ENCODE measurements around the gene PDZRN3.
A peak's percentile ranks its signal among the peaks of the same experiment; 100 is the strongest.

Gene PDZRN3

GRCh38 chr3:73520931-73521461 lies 103.7 kb downstream of the PDZRN3 start:
- DNase-seq (ENCODE audit: low read depth in 3 of 3): no peak

GRCh38 chr3:73516631-73517030 lies 108.1 kb downstream of the PDZRN3 start:
- DNase-seq (ENCODE audit: low read depth in 3 of 3): no peak

- no peak for DNase-seq (ENCODE audit: low read depth in 3 of 3)
These were observed 111.5 kb downstream of the PDZRN3 start for GRCh38 chr3:73513260-73513659.

- no peak for DNase-seq (ENCODE audit: low read depth in 3 of 3)
These were observed 112.9 kb downstream of the PDZRN3 start for GRCh38 chr3:73511571-73512525.

- no peak for DNase-seq (ENCODE audit: low read depth in 3 of 3)
These were observed 114.0 kb downstream of the PDZRN3 start for GRCh38 chr3:73510784-73511183.

GRCh38 chr3:73510334-73510733 lies 114.4 kb downstream of the PDZRN3 start:
- no peak for DNase-seq (ENCODE audit: low read depth in 3 of 3)

GRCh38 chr3:73509816-73510215 lies 114.9 kb downstream of the PDZRN3 start:
- DNase-seq (ENCODE audit: low read depth in 3 of 3): no peak

GRCh38 chr3:73509066-73509465 lies 115.7 kb downstream of the PDZRN3 start:
- no peak for DNase-seq (ENCODE audit: low read depth in 3 of 3)

GRCh38 chr3:73508330-73508954 lies 116.3 kb downstream of the PDZRN3 start:
- peak in 1 of 3 donors; percentile 22 for DNase-seq (ENCODE audit: low read depth in 3 of 3)

- no peak for DNase-seq (ENCODE audit: low read depth in 3 of 3)
These were observed 119.9 kb downstream of the PDZRN3 start for GRCh38 chr3:73504852-73505251.

- no peak for DNase-seq (ENCODE audit: low read depth in 3 of 3)
These were observed 120.5 kb downstream of the PDZRN3 start for GRCh38 chr3:73504239-73504638.

GRCh38 chr3:73503781-73504180 lies 121.0 kb downstream of the PDZRN3 start:
- DNase-seq (ENCODE audit: low read depth in 3 of 3): no peak

GRCh38 chr3:73502609-73503583 lies 121.8 kb downstream of the PDZRN3 start:
- DNase-seq (ENCODE audit: low read depth in 3 of 3): peak; percentile 17 to 22 (median 18)

- DNase-seq (ENCODE audit: low read depth in 3 of 3): no peak
These were observed 124.4 kb downstream of the PDZRN3 start for GRCh38 chr3:73500321-73500720.

- DNase-seq (ENCODE audit: low read depth in 3 of 3): no peak
These were observed 125.0 kb downstream of the PDZRN3 start for GRCh38 chr3:73499787-73500186.

- no peak for DNase-seq (ENCODE audit: low read depth in 3 of 3)
These were observed 125.7 kb downstream of the PDZRN3 start for GRCh38 chr3:73498764-73499622.

GRCh38 chr3:73497646-73498406 lies 126.9 kb downstream of the PDZRN3 start:
- no peak for DNase-seq (ENCODE audit: low read depth in 3 of 3)

- DNase-seq (ENCODE audit: low read depth in 3 of 3): no peak
These were observed 131.0 kb downstream of the PDZRN3 start for GRCh38 chr3:73493543-73494308.

- no peak for DNase-seq (ENCODE audit: low read depth in 3 of 3)
These were observed 132.6 kb downstream of the PDZRN3 start for GRCh38 chr3:73492186-73492585.

Measured in stimulated activated CD4-positive, alpha-beta T cell treated with anti-CD3 and anti-CD28 coated beads, TNF-alpha, amount 100 ng/mL, for 48 hours (primary cell).